IPS-18c (cell line): ENCODE measurements around the gene CHMP4B.

Experiments used
- H3K4me3 ChIP-seq: 2 replicates; pipeline ENCODE4 v1.7.0; 2013; ENCODE audit warnings: low read depth, mild to moderate bottlenecking, low read length, moderate library complexity; ENCODE audit not compliant: insufficient read depth
- H3K9me3 ChIP-seq: one replicate; pipeline ENCODE4 v1.6.1; 2013; ENCODE audit warnings: mild to moderate bottlenecking, low read length, moderate library complexity; ENCODE audit not compliant: control insufficient read depth, insufficient read depth

CHMP4B gene

GRCh38 chr20:33811776-33812151 lies 616 bp downstream of the CHMP4B start:
- peak overlapping the region; percentile 88 for H3K4me3 ChIP-seq

GRCh38 chr20:33812152-33812849 lies 1.2 kb downstream of the CHMP4B start:
- Histone ChIP-seq H3K4me3 (peak overlapping the region; percentile 88), H3K9me3 (no peaks in the 10 kb centered on the region)

More at GRCh38 chr20:33811776-33812151, 616 bp downstream of the CHMP4B start:
- no peaks in the 10 kb centered on the region for H3K9me3 ChIP-seq

- Histone ChIP-seq H3K9me3 (no peaks in the 10 kb centered on the region), H3K4me3 (peak overlapping the region; percentile 88)
Observed at GRCh38 chr20:33812908-33813462, 1.8 kb downstream of the CHMP4B start.

GRCh38 chr20:33814238-33814712 lies 3.1 kb downstream of the CHMP4B start:
- Histone ChIP-seq H3K9me3 (no peaks in the 10 kb centered on the region), H3K4me3 (no peak overlapping the region)

GRCh38 chr20:33815671-33816070 lies 4.5 kb downstream of the CHMP4B start:
- H3K9me3 ChIP-seq, result no peaks in the 10 kb centered on the region
- H3K4me3 ChIP-seq, result no peak overlapping the region

GRCh38 chr20:33816191-33816590 lies 5.0 kb downstream of the CHMP4B start:
- no peak overlapping the region for H3K4me3 ChIP-seq

GRCh38 chr20:33817411-33817810 lies 6.3 kb downstream of the CHMP4B start:
- H3K4me3 ChIP-seq, result no peak overlapping the region

More at GRCh38 chr20:33816191-33816590, 5.0 kb downstream of the CHMP4B start:
- no peaks in the 10 kb centered on the region for H3K9me3 ChIP-seq

GRCh38 chr20:33819456-33819855 lies 8.3 kb downstream of the CHMP4B start:
- Histone ChIP-seq H3K4me3 (no peak overlapping the region), H3K9me3 (no peaks in the 10 kb centered on the region)

More at GRCh38 chr20:33817411-33817810, 6.3 kb downstream of the CHMP4B start:
- no peaks in the 10 kb centered on the region for H3K9me3 ChIP-seq

GRCh38 chr20:33820362-33820761 lies 9.2 kb downstream of the CHMP4B start:
- Histone ChIP-seq H3K4me3 (no peak overlapping the region), H3K9me3 (no peaks in the 10 kb centered on the region)

- Histone ChIP-seq H3K9me3 (no peaks in the 10 kb centered on the region), H3K4me3 (no peak overlapping the region)
Observed at GRCh38 chr20:33821270-33821836, 10.2 kb downstream of the CHMP4B start.

GRCh38 chr20:33822423-33822822 lies 11.3 kb downstream of the CHMP4B start:
- H3K4me3 ChIP-seq, result no peak overlapping the region
- H3K9me3 ChIP-seq, result no peaks in the 10 kb centered on the region

GRCh38 chr20:33822991-33823390 lies 11.8 kb downstream of the CHMP4B start:
- Histone ChIP-seq H3K9me3 (no peaks in the 10 kb centered on the region), H3K4me3 (no peak overlapping the region)

- no peak overlapping the region for H3K4me3 ChIP-seq
- H3K9me3 ChIP-seq, result no peaks in the 10 kb centered on the region
Observed at GRCh38 chr20:33824852-33825251, 13.7 kb downstream of the CHMP4B start.

- Histone ChIP-seq H3K9me3 (no peaks in the 10 kb centered on the region), H3K4me3 (no peak overlapping the region)
Observed at GRCh38 chr20:33825340-33826269, 14.5 kb downstream of the CHMP4B start.

GRCh38 chr20:33826270-33826897 lies 15.2 kb downstream of the CHMP4B start:
- no peaks in the 10 kb centered on the region for H3K9me3 ChIP-seq
- H3K4me3 ChIP-seq, result no peak overlapping the region

- Histone ChIP-seq H3K4me3 (no peak overlapping the region), H3K9me3 (no peaks in the 10 kb centered on the region)
Observed at GRCh38 chr20:33827109-33827508, 16.0 kb downstream of the CHMP4B start.
